GM12878 (cell line): Measurements from ENCODE around the gene SLC2A2. TPM values are rescaled to one million over a fixed set of nuclear protein-coding genes. Genes with fewer than 3 reads are reported as not detected.

Source experiments
- ATAC-seq: fragments of 200-7000 bp; cut with Tn5 transposase; 3 replicates; pipeline ENCODE4 v1.9.1; 2020; ENCODE audit warnings: mild to moderate bottlenecking, moderate library complexity
- BruUV-seq: library from RNA; stranded (reverse); fragments of 400-500 nt; replicated peaks from 2 replicates; lab custom pipeline; 2021; lab: Mats Ljungman, UMichigan
- CTCF ChIA-PET: fragments of 300-600 bp; sonication (Branson Sonifier 250); formaldehyde crosslinking; extraction: SDS; loops from one replicate; lab custom pipeline; 2021; ENCODE audit warnings: inconsistent platforms; lab: Yijun Ruan, JAX
- POLR2A ChIA-PET: fragments of 350-600 bp; formaldehyde crosslinking; extraction: SDS; loops from one replicate; lab custom pipeline; 2021; ENCODE audit warnings: inconsistent platforms; lab: Charles Lee
- RAD21 ChIA-PET: fragments of 300-600 bp; sonication (Branson Sonifier 250); formaldehyde crosslinking; loops from one replicate; lab custom pipeline; 2023; ENCODE audit warnings: antibody characterized with exemption; ENCODE audit not compliant: unreplicated experiment; lab: Charles Lee
- SMC1A ChIA-PET: fragments of 300-600 bp; sonication (Branson Sonifier 250); formaldehyde crosslinking; loops from one replicate; lab custom pipeline; 2023; ENCODE audit not compliant: unreplicated experiment, uncharacterized antibody; lab: Charles Lee
- DNase-seq: peaks from one replicate; pipeline ENCODE4 v3.0.0-alpha.2; 2011; ENCODE audit warnings: low read depth, low spot score
- FAIRE-seq: peaks from 3 replicates; lab custom pipeline; 2011; peaks lifted over from hg19 to GRCh38; lab: Jason Lieb, UNC
- H2AFZ ChIP-seq: 2 replicates; pipeline ENCODE4 v1.6.0; 2011; ENCODE audit warnings: low read depth, low read length, control low read depth; ENCODE audit not compliant: control insufficient read depth
- H3K27ac ChIP-seq: 2 replicates; pipeline ENCODE4 v1.5.1; 2011; ENCODE audit warnings: control low read depth; ENCODE audit not compliant: control insufficient read depth, insufficient read depth
- H3K27me3 ChIP-seq, 2 experiments: replicated peaks in 1 of 2; 2 replicates each; pipeline versions ENCODE4 v1.6.0 to v1.6.1; 2011; ENCODE audit warnings: low read length in 1 of 2; ENCODE audit not compliant: control insufficient read depth in 2 of 2, insufficient read depth in 2 of 2
- H3K36me3 ChIP-seq, 2 experiments: 2 replicates each; pipeline ENCODE4 v1.5.1; 2011; ENCODE audit warnings: low read length in 1 of 2; ENCODE audit not compliant: control insufficient read depth in 2 of 2, insufficient read depth in 2 of 2
- H3K4me1 ChIP-seq: 2 replicates; pipeline ENCODE4 v1.6.1; 2011; ENCODE audit warnings: mild to moderate bottlenecking, low read length, moderate library complexity, mixed read lengths; ENCODE audit not compliant: control insufficient read depth, insufficient read depth
- H3K4me2 ChIP-seq: 2 replicates; pipeline ENCODE4 v1.6.0; 2011; ENCODE audit warnings: control low read depth; ENCODE audit not compliant: control insufficient read depth, insufficient read depth
- H3K4me3 ChIP-seq: fragments of 200-600 bp; sonication (generic); 2 replicates; pipeline ENCODE4 v1.5.1; 2016
- H3K79me2 ChIP-seq: 2 replicates; pipeline ENCODE4 v1.6.0; 2011; ENCODE audit warnings: low read length; ENCODE audit not compliant: control insufficient read depth, insufficient read depth
- H3K9ac ChIP-seq: 2 replicates; pipeline ENCODE4 v1.8.0; 2011; ENCODE audit warnings: low read length, control low read depth, mixed read lengths; ENCODE audit not compliant: control insufficient read depth, insufficient read depth
- H3K9me3 ChIP-seq: replicated peaks from 3 replicates; pipeline ENCODE4 v1.5.1; 2011; ENCODE audit warnings: mild to moderate bottlenecking, low read length; ENCODE audit not compliant: control insufficient read depth, insufficient read depth
- H4K20me1 ChIP-seq: 2 replicates; pipeline ENCODE4 v1.6.0; 2011; ENCODE audit not compliant: control insufficient read depth, insufficient read depth
- CHD1 ChIP-seq: IDR thresholded peaks from 2 replicates; pipeline ENCODE4 v1.6.1; 2012; ENCODE audit warnings: low read depth, low read length, improper control_type of control experiment
- E4F1 ChIP-seq: fragments of 450-650 bp; IDR thresholded peaks from 2 replicates; pipeline ENCODE4 v1.6.1; 2018; ENCODE audit warnings: borderline replicate concordance, mild to moderate bottlenecking; ENCODE audit not compliant: partially characterized antibody
- FOS ChIP-seq: IDR thresholded peaks from 3 replicates; pipeline ENCODE4 v1.6.1; 2011; ENCODE audit warnings: borderline replicate concordance; ENCODE audit not compliant: insufficient read length; ENCODE audit errors: extremely low read depth
- HDGF ChIP-seq: fragments of 450-650 bp; IDR thresholded peaks from 2 replicates; pipeline ENCODE4 v1.6.1; 2016; ENCODE audit warnings: antibody characterized with exemption
- KAT2A ChIP-seq: conservative IDR thresholded peaks from 2 replicates; pipeline ENCODE4 v1.6.1; 2011; ENCODE audit warnings: low read depth, low read length; ENCODE audit not compliant: control insufficient read depth
- LARP7 ChIP-seq: fragments of 450-650 bp; IDR thresholded peaks from 2 replicates; pipeline ENCODE4 v1.6.1; 2017; ENCODE audit warnings: mild to moderate bottlenecking
- MEF2A ChIP-seq: IDR thresholded peaks from 2 replicates; pipeline ENCODE4 v1.6.1; 2011; ENCODE audit warnings: low read depth, mild to moderate bottlenecking, low read length, moderate library complexity; ENCODE audit not compliant: insufficient read depth
- NBN ChIP-seq: fragments of 450-650 bp; IDR thresholded peaks from 2 replicates; pipeline ENCODE4 v1.6.1; 2016
- RELB ChIP-seq: fragments of 450-650 bp; IDR thresholded peaks from 2 replicates; pipeline ENCODE4 v1.6.1; 2017; ENCODE audit warnings: low read depth, mild to moderate bottlenecking, moderate library complexity
- SIX5 ChIP-seq: IDR thresholded peaks from 2 replicates; pipeline ENCODE4 v1.6.1; 2011; ENCODE audit warnings: mild to moderate bottlenecking, low read depth, low read length, moderate library complexity; ENCODE audit not compliant: severe bottlenecking
- SREBF1 ChIP-seq: IDR thresholded peaks from 2 replicates; pipeline ENCODE4 v1.6.1; 2012; ENCODE audit warnings: mild to moderate bottlenecking, low read length
- SUPT20H ChIP-seq: IDR thresholded peaks from 2 replicates; pipeline ENCODE4 v1.6.1; 2011; ENCODE audit warnings: low read depth, mild to moderate bottlenecking, low read length, moderate library complexity, borderline replicate concordance; ENCODE audit not compliant: control insufficient read depth
- WGBS: methylation state at CpG from one replicate; pipeline ENCODE4 v1.1.6; 2016; ENCODE audit warnings: low lambda C conversion rate; ENCODE audit not compliant: insufficient replicate concordance, insufficient coverage; ENCODE audit errors: missing lambda C conversion rate; 5-methylcytosine and 5-hydroxymethylcytosine counted together
- in situ Hi-C: fragments of 300-500 bp; cut with MboI; formaldehyde crosslinking; loops from 9 replicates; pipeline ENCODE4 v1.14.3; 2018; ENCODE audit warnings: mixed read lengths
- intact Hi-C: fragments of 100-400 bp; cut with micrococcal nuclease; formaldehyde crosslinking; loops from one replicate; pipeline ENCODE4 v1.14.2; 2022; ENCODE audit not compliant: unreplicated experiment
- polyA plus RNA-seq, 11 experiments: library from polyadenylated mRNA; depleted of rRNA in 4 of 11; unstranded in 6 of 11; stranded (reverse) in 5 of 11; fragments of >200 nt; fragmentation: Nextera tagmentation in 4 of 11; fragmentation: Illumina TruSeq in 1 of 11; extraction: Ambion mirVana in 4 of 11; extraction: Trizol in 1 of 11; gene quantifications; 1 replicate in 1 of 11; 2 replicates in 10 of 11; pipeline versions ENCODE4 v1.2.1 to v1.2.3, GENCODE V29; 2011 to 2016; ENCODE audit warnings: inconsistent platforms in 2 of 11, missing spikeins in 2 of 11, low read depth in 1 of 11
- total RNA-seq, 4 experiments: library from RNA; depleted of rRNA in 3 of 4; stranded (reverse); fragments of >200 nt in 3 of 4; fragmentation: Illumina TruSeq in 1 of 4; extraction: Trizol in 1 of 4; gene quantifications; 2 replicates each; pipeline versions ENCODE4 v1.2.1 to v1.2.3, GENCODE V29; 2013 to 2021
- TF ChIP-seq, protein P1 (sequence below), 3 experiments: IDR thresholded peaks in 2 of 3; conservative IDR thresholded peaks in 1 of 3; 2 replicates each; pipeline ENCODE4 v1.5.1; 2011; ENCODE audit warnings: low read depth in 3 of 3, low read length in 3 of 3, mild to moderate bottlenecking in 3 of 3, control low read depth in 2 of 3, moderate library complexity in 2 of 3, inconsistent platforms in 1 of 3, mixed read lengths in 1 of 3; ENCODE audit not compliant: control insufficient read depth in 2 of 3, insufficient read depth in 1 of 3; ENCODE audit errors: extremely low read depth in 1 of 3
- TF ChIP-seq, protein P2 (sequence below): IDR thresholded peaks from 2 replicates; pipeline ENCODE4 v1.6.1; 2012; ENCODE audit warnings: mild to moderate bottlenecking, low read depth, low read length

Gene SLC2A2
- total and polyA plus RNA-seq, 10 of the 15 experiments (the other 5 are each of a cell fraction or from before 2014, with no cell fraction given): 0.04 to 0.10 (median 0.04) TPM; not detected in 7

GRCh38 chr3:170947018-170947769, 79.3 kb downstream of the SLC2A2 start:
- Histone ChIP-seq H2AFZ (no peak overlapping the region), H3K27me3 (no peaks in the 10 kb centered on the region), H3K79me2 (no peaks in the 10 kb centered on the region), H3K4me2 (no peak overlapping the region), H3K27ac (no peak overlapping the region), H3K4me3 (no peak overlapping the region), H3K9ac (no peak overlapping the region), H4K20me1 (no peaks in the 10 kb centered on the region), H3K36me3 (no peaks in the 10 kb centered on the region), H3K9me3 (no peaks in the 10 kb centered on the region), H3K4me1 (no peaks in the 10 kb centered on the region)
- ChIA-PET POLR2A (no interaction called here), CTCF (no interaction called here), RAD21 (no interaction called here), SMC1A (interaction anchor here (1.3 kb wide), 1 partner anchor 10 kb away, joined by 3 read pairs; no protein-coding TSS in a partner anchor)
- intact Hi-C loops (no loop called here), in situ Hi-C loops (no loop called here)
- ATAC-seq (no peak), DNase-seq (no peak), FAIRE-seq (no peak)
- WGBS: 65% methylated on average over 25 of the region's 25 CpGs
- no TSS peak for BruUV-seq
- no peak for TF ChIP-seq SREBF1
- no peak for TF ChIP-seq E4F1
- no peak for TF ChIP-seq SUPT20H
- no peak for TF ChIP-seq CHD1
- no peak for TF ChIP-seq SIX5
- TF ChIP-seq KAT2A: no peak
- TF ChIP-seq, protein P1, sequence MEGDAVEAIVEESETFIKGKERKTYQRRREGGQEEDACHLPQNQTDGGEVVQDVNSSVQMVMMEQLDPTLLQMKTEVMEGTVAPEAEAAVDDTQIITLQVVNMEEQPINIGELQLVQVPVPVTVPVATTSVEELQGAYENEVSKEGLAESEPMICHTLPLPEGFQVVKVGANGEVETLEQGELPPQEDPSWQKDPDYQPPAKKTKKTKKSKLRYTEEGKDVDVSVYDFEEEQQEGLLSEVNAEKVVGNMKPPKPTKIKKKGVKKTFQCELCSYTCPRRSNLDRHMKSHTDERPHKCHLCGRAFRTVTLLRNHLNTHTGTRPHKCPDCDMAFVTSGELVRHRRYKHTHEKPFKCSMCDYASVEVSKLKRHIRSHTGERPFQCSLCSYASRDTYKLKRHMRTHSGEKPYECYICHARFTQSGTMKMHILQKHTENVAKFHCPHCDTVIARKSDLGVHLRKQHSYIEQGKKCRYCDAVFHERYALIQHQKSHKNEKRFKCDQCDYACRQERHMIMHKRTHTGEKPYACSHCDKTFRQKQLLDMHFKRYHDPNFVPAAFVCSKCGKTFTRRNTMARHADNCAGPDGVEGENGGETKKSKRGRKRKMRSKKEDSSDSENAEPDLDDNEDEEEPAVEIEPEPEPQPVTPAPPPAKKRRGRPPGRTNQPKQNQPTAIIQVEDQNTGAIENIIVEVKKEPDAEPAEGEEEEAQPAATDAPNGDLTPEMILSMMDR (IDR thresholded peaks at IDR 0.05 in 2 of 3, conservative IDR thresholded peaks at IDR 0.05 in 1 of 3; ENCODE audit: control insufficient read depth in 2 of 3, extremely low read depth in 1 of 3, insufficient read depth in 1 of 3, low read depth in 3 of 3, low read length in 3 of 3): no peak
- TF ChIP-seq HDGF: no peak
- no peak for TF ChIP-seq RELB
- TF ChIP-seq, protein P2, sequence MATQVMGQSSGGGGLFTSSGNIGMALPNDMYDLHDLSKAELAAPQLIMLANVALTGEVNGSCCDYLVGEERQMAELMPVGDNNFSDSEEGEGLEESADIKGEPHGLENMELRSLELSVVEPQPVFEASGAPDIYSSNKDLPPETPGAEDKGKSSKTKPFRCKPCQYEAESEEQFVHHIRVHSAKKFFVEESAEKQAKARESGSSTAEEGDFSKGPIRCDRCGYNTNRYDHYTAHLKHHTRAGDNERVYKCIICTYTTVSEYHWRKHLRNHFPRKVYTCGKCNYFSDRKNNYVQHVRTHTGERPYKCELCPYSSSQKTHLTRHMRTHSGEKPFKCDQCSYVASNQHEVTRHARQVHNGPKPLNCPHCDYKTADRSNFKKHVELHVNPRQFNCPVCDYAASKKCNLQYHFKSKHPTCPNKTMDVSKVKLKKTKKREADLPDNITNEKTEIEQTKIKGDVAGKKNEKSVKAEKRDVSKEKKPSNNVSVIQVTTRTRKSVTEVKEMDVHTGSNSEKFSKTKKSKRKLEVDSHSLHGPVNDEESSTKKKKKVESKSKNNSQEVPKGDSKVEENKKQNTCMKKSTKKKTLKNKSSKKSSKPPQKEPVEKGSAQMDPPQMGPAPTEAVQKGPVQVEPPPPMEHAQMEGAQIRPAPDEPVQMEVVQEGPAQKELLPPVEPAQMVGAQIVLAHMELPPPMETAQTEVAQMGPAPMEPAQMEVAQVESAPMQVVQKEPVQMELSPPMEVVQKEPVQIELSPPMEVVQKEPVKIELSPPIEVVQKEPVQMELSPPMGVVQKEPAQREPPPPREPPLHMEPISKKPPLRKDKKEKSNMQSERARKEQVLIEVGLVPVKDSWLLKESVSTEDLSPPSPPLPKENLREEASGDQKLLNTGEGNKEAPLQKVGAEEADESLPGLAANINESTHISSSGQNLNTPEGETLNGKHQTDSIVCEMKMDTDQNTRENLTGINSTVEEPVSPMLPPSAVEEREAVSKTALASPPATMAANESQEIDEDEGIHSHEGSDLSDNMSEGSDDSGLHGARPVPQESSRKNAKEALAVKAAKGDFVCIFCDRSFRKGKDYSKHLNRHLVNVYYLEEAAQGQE: no peak
- no peak for TF ChIP-seq NBN
- TF ChIP-seq MEF2A: no peak
- no peak for TF ChIP-seq FOS
- TF ChIP-seq LARP7: no peak
